Astrocyte (in vitro differentiated cells and primary cell): ENCODE measurements around the gene MORN4. TPM values are rescaled to one million over a fixed set of nuclear protein-coding genes. Genes with fewer than 3 reads are reported as not detected.

Experiments used
- DNase-seq: peaks from one replicate; pipeline ENCODE4 v3.0.0-alpha.2; 2010; ENCODE audit warnings: low read depth
- FAIRE-seq: peaks from 2 replicates; lab custom pipeline; 2011; peaks lifted over from hg19 to GRCh38; lab: Jason Lieb, UNC
- H2AFZ ChIP-seq: 2 replicates; pipeline ENCODE4 v1.6.0; 2012; ENCODE audit warnings: low read depth, low read length, inconsistent platforms
- H3K27ac ChIP-seq: 2 replicates; pipeline ENCODE4 v1.5.1; 2011; ENCODE audit warnings: low read depth, low read length, inconsistent platforms
- H3K27me3 ChIP-seq: 2 replicates; pipeline ENCODE4 v1.6.0; 2011; ENCODE audit warnings: low read length, inconsistent platforms; ENCODE audit not compliant: insufficient read depth
- H3K36me3 ChIP-seq: 2 replicates; pipeline ENCODE4 v1.5.1; 2011; ENCODE audit warnings: low read length, inconsistent platforms; ENCODE audit not compliant: insufficient read depth
- H3K4me1 ChIP-seq: 2 replicates; pipeline ENCODE4 v1.5.1; 2011; ENCODE audit warnings: low read length, inconsistent platforms; ENCODE audit not compliant: insufficient read depth
- H3K4me2 ChIP-seq: 2 replicates; pipeline ENCODE4 v1.6.0; 2012; ENCODE audit warnings: low read length, inconsistent platforms
- H3K4me3 ChIP-seq: 2 replicates; pipeline ENCODE4 v1.5.1; 2011; ENCODE audit warnings: low read depth, mild to moderate bottlenecking, low read length, inconsistent platforms; ENCODE audit not compliant: insufficient read depth
- H3K79me2 ChIP-seq: 2 replicates; pipeline ENCODE4 v1.6.0; 2012; ENCODE audit warnings: mild to moderate bottlenecking, low read length, inconsistent platforms; ENCODE audit not compliant: insufficient read depth
- H3K9ac ChIP-seq: 2 replicates; pipeline ENCODE4 v1.6.0; 2012; ENCODE audit warnings: mild to moderate bottlenecking, low read length, inconsistent platforms
- H3K9me3 ChIP-seq: 2 replicates; pipeline ENCODE4 v1.5.1; 2012; ENCODE audit warnings: low read depth, mild to moderate bottlenecking, low read length, inconsistent platforms; ENCODE audit not compliant: insufficient read depth
- H4K20me1 ChIP-seq: 2 replicates; pipeline ENCODE4 v1.6.0; 2012; ENCODE audit warnings: low read length, inconsistent platforms; ENCODE audit not compliant: insufficient read depth
- H3K27ac Mint-ChIP-seq: one replicate; pipeline ENCODE4 v1.8.0; 2021; ENCODE audit warnings: mild to moderate bottlenecking, mixed read lengths; ENCODE audit not compliant: unreplicated experiment
- H3K27me3 Mint-ChIP-seq: one replicate; pipeline ENCODE4 v1.8.0; 2021; ENCODE audit warnings: low read depth, mixed read lengths; ENCODE audit not compliant: unreplicated experiment
- H3K36me3 Mint-ChIP-seq: one replicate; pipeline ENCODE4 v1.8.0; 2021; ENCODE audit warnings: low read depth, mixed read lengths; ENCODE audit not compliant: unreplicated experiment
- H3K4me1 Mint-ChIP-seq: one replicate; pipeline ENCODE4 v1.8.0; 2021; ENCODE audit warnings: low read depth, mixed read lengths; ENCODE audit not compliant: unreplicated experiment
- H3K4me3 Mint-ChIP-seq: one replicate; pipeline ENCODE4 v1.8.0; 2021; ENCODE audit warnings: mild to moderate bottlenecking, moderate library complexity, mixed read lengths; ENCODE audit not compliant: unreplicated experiment
- H3K9me3 Mint-ChIP-seq: one replicate; pipeline ENCODE4 v1.8.0; 2021; ENCODE audit warnings: mild to moderate bottlenecking, mixed read lengths; ENCODE audit not compliant: unreplicated experiment
- CTCF ChIP-seq: IDR thresholded peaks from 2 replicates; pipeline ENCODE4 v1.5.1; 2011; ENCODE audit warnings: low read depth, mild to moderate bottlenecking, inconsistent platforms, low read length, moderate library complexity; ENCODE audit not compliant: insufficient read depth
- EZH2 ChIP-seq: IDR thresholded peaks from 2 replicates; pipeline ENCODE4 v1.6.1; 2012; ENCODE audit warnings: mild to moderate bottlenecking, low read length, inconsistent platforms; ENCODE audit not compliant: insufficient read depth
- total RNA-seq: library from RNA; stranded (reverse); gene quantifications from 2 replicates; pipeline ENCODE4 v1.2.1, GENCODE V29; 2021

The MORN4 gene
- total RNA-seq, 1 donor from 2014 or later = 16.2 TPM

GRCh38 chr10:97612386-97612785, 20.9 kb downstream of the MORN4 start:
- Mint-ChIP-seq H3K4me1 (no peaks in the 10 kb centered on the region), H3K36me3 (peaks cover 8% of the 10 kb centered on the region), H3K4me3 (no peak overlapping the region), H3K9me3 (no peaks in the 10 kb centered on the region), H3K27ac (no peak overlapping the region), H3K27me3 (no peaks in the 10 kb centered on the region)
- TF ChIP-seq EZH2 (no peak), CTCF (peak; percentile 39)
- no peaks in the 10 kb centered on the region for H3K4me1 ChIP-seq
- H3K4me2 ChIP-seq = no peak overlapping the region
- H3K36me3 ChIP-seq = no peaks in the 10 kb centered on the region
- no peak overlapping the region for H3K9ac ChIP-seq
- H2AFZ ChIP-seq = no peak overlapping the region
- no peaks in the 10 kb centered on the region for H3K9me3 ChIP-seq
- no peak overlapping the region for H3K27ac ChIP-seq
- no peaks in the 10 kb centered on the region for H4K20me1 ChIP-seq
- DNase-seq (peak; percentile 31), FAIRE-seq (peak; percentile 29)
- H3K4me3 ChIP-seq = no peak overlapping the region
- no peaks in the 10 kb centered on the region for H3K79me2 ChIP-seq
- no peaks in the 10 kb centered on the region for H3K27me3 ChIP-seq

- Histone ChIP-seq H3K9ac (no peak overlapping the region), H3K4me2 (no peak overlapping the region), H3K27me3 (no peaks in the 10 kb centered on the region), H3K9me3 (no peaks in the 10 kb centered on the region), H4K20me1 (no peaks in the 10 kb centered on the region), H3K4me1 (no peaks in the 10 kb centered on the region), H3K27ac (no peak overlapping the region), H3K36me3 (no peaks in the 10 kb centered on the region), H3K4me3 (no peak overlapping the region), H2AFZ (no peak overlapping the region), H3K79me2 (no peaks in the 10 kb centered on the region)
- Mint-ChIP-seq H3K27ac (no peak overlapping the region), H3K27me3 (no peaks in the 10 kb centered on the region), H3K4me3 (no peak overlapping the region), H3K4me1 (no peaks in the 10 kb centered on the region), H3K36me3 (peaks cover 3% of the 10 kb centered on the region), H3K9me3 (no peaks in the 10 kb centered on the region)
- no peak for TF ChIP-seq EZH2
- no peak for TF ChIP-seq CTCF
- no peak for FAIRE-seq
- no peak for DNase-seq
Observed at GRCh38 chr10:97611473-97611872, 21.8 kb downstream of the MORN4 start.

GRCh38 chr10:97608991-97609561, 24.2 kb downstream of the MORN4 start:
- FAIRE-seq (no peak), DNase-seq (no peak)
- Histone ChIP-seq H3K79me2 (no peaks in the 10 kb centered on the region), H3K36me3 (no peaks in the 10 kb centered on the region), H2AFZ (no peak overlapping the region), H4K20me1 (no peaks in the 10 kb centered on the region), H3K4me2 (no peak overlapping the region), H3K9ac (no peak overlapping the region), H3K4me1 (no peaks in the 10 kb centered on the region), H3K4me3 (no peak overlapping the region), H3K27ac (no peak overlapping the region), H3K27me3 (no peaks in the 10 kb centered on the region), H3K9me3 (no peaks in the 10 kb centered on the region)
- Mint-ChIP-seq H3K27ac (no peak overlapping the region), H3K9me3 (no peaks in the 10 kb centered on the region), H3K4me3 (no peak overlapping the region), H3K4me1 (no peaks in the 10 kb centered on the region), H3K27me3 (no peaks in the 10 kb centered on the region), H3K36me3 (peaks cover 2% of the 10 kb centered on the region)
- TF ChIP-seq EZH2 (no peak), CTCF (no peak)
